GM19035 (cell line): ENCODE measurements around the gene C3orf20.
"Not testable (repeated sequence)": the region's sequence is repeated elsewhere in the genome, so short reads cannot be mapped to it uniquely, and the experiment has no call there.

Experiments used
- ATAC-seq: cut with Tn5 transposase; IDR thresholded peaks from one replicate; pipeline ENCODE4 v1.9.1; 2021; ENCODE audit not compliant: unreplicated experiment

C3orf20 gene

DNA sequence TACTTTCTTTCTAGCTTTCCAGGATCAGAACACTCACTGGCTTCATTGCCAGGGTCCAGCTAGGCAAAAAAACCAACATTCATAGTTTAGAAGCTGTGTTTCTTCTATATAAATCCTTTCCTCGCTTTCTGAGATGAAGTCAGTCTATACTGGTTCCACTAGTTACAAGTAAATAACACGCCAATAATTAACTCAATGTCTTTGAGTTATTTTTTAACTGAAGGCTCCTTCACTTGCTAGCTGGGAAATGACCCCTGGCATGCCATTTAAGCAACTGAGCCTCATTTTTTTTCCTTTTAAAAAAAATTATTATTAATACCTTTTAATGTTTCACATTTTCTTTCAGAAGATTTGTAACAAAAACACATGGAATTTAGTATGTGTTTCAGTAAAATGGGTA is 25.5 kb upstream of the C3orf20 start:
- ATAC-seq = no peak

DNA sequence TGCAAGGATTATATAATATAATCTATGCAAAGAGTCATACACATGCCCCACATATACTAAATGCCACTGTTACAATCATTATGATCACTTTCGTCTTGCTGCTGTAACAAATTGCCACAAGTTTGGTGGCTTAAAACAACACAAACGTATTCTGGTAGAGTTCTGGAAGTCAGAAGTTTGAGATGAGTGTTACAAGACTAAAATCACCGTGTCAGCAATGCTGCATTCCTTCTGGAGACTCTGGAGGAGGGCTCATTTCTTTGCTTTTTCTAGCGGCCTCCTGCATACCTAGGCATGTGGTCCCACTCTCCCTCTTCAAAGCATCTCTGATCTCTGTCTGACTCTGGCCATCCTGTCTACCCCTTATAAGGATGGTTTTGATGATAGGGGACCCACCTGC is 24.7 kb upstream of the C3orf20 start:
- no peak for ATAC-seq

GRCh38 chr3:14651440-14652251 is 23.3 kb upstream of the C3orf20 start, which contains the start of gene CCDC174:
Gene CCDC174, plus strand, starts transcription at chr3:14651762. Its CDS starts 75 bp downstream, at chr3:14651837.
- peak; percentile 99 for ATAC-seq

DNA sequence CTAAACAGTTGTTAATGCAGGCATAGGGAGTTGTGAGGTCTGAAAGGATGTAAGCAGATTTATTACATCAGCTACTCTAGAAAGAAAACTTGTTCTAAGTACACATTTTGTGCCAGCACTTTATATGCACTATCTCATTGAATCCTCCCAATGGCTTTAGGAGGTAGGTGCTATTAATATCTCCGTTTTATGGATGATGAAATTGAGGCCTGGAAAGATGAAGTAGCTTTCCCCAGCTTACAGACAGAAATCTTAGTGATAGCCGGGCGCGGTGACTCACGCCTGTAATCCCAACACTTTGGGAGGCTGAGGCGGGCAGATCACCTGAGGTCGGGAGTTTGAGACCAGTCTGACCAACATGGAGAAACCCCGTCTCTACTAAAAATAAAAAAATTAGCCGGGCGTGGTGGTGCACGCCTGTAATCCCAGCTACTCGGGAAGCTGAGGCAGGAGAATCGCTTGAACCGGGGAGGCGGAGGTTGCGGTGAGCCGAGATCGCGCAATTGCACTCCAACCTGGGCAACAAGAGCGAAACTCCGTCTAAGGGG is 22.5 kb upstream of the C3orf20 start:
- not testable (repeated sequence) for ATAC-seq

- no peak for ATAC-seq
Measured at GRCh38 chr3:14657579-14657978, 17.4 kb upstream of the C3orf20 start.

DNA sequence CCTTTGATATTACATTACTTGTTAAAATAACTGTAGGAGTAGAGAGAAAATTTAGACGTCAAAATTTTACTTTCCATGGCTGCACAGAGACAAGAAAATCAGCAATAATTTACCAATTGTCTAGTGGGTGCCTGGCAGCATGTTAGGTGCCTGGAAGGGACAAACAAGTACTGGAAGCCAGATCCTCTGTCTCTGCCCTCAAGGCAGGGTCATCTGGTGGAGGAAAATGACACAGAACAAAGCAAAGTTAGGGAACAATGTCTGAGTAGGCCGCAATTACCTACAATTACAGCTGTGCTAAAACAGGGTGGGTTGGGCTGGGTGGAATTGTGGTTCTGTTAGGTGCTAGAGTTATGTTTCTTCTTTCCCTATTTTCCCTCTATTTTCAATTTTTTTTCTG is 16.0 kb upstream of the C3orf20 start:
- ATAC-seq = no peak

GRCh38 chr3:14660942-14661341 is 14.0 kb upstream of the C3orf20 start:
- no peak for ATAC-seq

GRCh38 chr3:14663396-14664135 is 11.4 kb upstream of the C3orf20 start:
- no peak for ATAC-seq

- ATAC-seq = no peak
Measured at GRCh38 chr3:14664170-14664569, 10.8 kb upstream of the C3orf20 start.

GRCh38 chr3:14672588-14672987 is 2.4 kb upstream of the C3orf20 start:
- no peak for ATAC-seq

DNA sequence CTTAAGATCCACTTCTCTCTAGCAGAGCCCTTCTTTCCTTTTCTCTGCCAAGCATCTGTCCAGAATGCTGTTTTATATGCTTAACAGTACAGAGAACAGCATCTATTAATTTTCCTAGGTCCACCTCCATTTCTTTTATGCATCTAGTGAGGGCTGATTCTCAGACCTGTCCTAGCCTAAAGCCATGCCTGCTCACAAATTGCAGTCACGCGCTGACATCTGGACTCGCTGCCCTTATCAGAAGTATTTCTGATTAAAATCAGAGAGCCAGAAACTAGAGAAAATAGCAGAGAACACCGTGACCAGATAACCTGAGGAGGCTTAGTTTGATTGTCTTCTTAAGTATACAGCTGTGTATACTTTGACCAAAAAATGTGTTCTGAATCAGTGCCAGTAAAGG is 1.9 kb downstream of the C3orf20 start:
- ATAC-seq = no peak

GRCh38 chr3:14678015-14678503 is 3.1 kb downstream of the C3orf20 start:
- no peak for ATAC-seq

DNA sequence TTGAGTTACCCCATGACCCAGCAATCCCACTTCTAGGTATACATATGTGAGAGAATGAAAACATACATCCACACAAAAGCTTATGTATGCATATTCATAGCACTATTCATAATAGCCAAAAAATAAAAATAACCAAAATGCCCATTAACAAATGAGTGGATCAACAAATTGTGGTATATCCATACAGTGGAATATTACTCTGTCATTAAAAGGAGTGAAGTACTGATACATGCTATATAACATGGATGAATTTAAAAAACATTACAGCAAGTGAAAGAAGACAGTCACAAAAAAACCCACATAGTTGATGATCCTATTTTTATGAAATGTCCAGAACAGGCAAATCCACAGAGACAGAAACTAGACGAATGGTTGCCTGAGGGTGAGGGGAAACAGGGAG is 5.2 kb downstream of the C3orf20 start:
- ATAC-seq = no peak

DNA sequence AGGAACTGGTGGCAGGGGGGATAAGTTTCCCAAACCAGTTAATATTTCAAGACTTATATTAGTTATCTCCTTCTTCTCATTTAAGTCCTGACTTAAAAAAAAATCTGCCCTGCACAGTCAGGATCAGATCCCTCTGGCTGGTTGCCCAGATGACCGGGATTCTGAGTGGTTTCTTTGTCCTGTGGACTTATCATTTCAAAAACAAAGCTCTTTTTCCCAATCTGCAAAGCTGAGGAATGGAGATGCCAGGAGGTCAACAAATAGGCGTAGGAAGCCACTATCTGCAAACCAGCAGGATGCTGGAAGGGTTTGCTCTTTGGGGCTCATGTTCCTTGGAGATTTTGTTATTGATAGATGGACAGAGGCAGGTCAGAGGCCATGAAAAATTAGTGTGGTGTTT is 5.8 kb downstream of the C3orf20 start:
- ATAC-seq = no peak

DNA sequence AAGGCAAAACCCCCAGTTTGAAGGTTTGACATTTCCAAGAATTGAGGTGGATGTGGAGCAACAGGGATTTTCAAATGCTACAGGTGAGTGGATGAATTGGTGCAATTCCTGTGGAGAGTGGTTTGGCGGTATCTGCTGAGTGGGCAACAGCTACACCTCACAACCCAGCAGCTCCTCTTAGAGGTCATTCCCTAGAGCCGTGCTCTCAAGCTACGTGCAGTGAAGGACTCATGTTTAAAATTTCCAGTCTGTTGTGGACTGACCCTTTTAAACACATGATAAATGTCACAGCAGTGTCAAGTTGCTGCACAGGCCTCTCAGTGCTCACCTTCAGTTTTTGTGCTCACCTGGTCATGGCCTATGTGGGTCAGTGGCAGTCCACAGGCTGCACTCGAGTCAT is 9.5 kb downstream of the C3orf20 start:
- no peak for ATAC-seq

GRCh38 chr3:14685179-14685578 is 10.2 kb downstream of the C3orf20 start:
- ATAC-seq = no peak

GRCh38 chr3:14687360-14687759 is 12.4 kb downstream of the C3orf20 start:
- ATAC-seq = no peak

- peak; percentile 37 for ATAC-seq
Measured at GRCh38 chr3:14688525-14688924, 13.6 kb downstream of the C3orf20 start.

GRCh38 chr3:14689247-14689980 is 14.5 kb downstream of the C3orf20 start:
- peak; percentile 50 for ATAC-seq

- peak; percentile 39 for ATAC-seq
Measured at GRCh38 chr3:14691239-14691638, 16.3 kb downstream of the C3orf20 start.

DNA sequence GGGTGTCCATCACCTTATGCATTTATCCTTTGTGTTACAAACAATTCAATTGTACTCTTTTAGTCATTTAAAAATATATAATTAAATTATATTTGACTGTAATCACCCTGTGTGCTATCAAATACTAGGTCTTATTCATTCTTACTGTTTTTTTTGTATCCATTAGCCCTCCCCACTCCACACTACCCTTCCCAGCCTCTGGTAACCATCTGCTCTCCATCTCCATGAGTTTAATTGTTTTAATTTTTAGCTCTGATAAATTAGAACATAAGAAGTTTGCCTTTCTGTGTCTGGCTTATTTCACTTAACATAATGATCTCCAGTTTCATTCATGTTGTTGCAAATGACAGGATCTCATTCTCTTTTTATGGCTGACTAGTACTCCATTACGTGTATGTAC is 16.8 kb downstream of the C3orf20 start:
- ATAC-seq = no peak
